ENCODE data around the gene PIK3IP1. TPM values are rescaled to one million over a fixed set of nuclear protein-coding genes. Genes with fewer than 3 reads are reported as not detected.

Gene PIK3IP1
- total RNA-seq, 1 donor from 2014 or later = 10.3 TPM

- H3K9me3 Mint-ChIP-seq (ENCODE audit: unreplicated experiment) = no peaks in the 10 kb centered on the region
- TF ChIP-seq CTCF (IDR thresholded peaks at IDR 0.05) = no peak
- no peaks in the 10 kb centered on the region for H3K27me3 Mint-ChIP-seq (ENCODE audit: unreplicated experiment)
- no peaks in the 10 kb centered on the region for H3K4me1 Mint-ChIP-seq (ENCODE audit: unreplicated experiment)
- H3K36me3 Mint-ChIP-seq (ENCODE audit: unreplicated experiment) = peaks cover 25% of the 10 kb centered on the region
- H3K4me3 Mint-ChIP-seq (ENCODE audit: unreplicated experiment) = no peak overlapping the region
- no peak for DNase-seq (ENCODE audit: extremely low spot score, unreplicated experiment)
- no peak overlapping the region for H3K27ac Mint-ChIP-seq (ENCODE audit: unreplicated experiment)
These were observed 12.3 kb downstream of the PIK3IP1 start for GRCh38 chr22:31279821-31280505.

GRCh38 chr22:31279327-31279669 is 13.0 kb downstream of the PIK3IP1 start:
- TF ChIP-seq CTCF (IDR thresholded peaks at IDR 0.05) = no peak

GRCh38 chr22:31278626-31279326 is 13.5 kb downstream of the PIK3IP1 start:
- no peak for TF ChIP-seq CTCF (IDR thresholded peaks at IDR 0.05)
- Mint-ChIP-seq H3K36me3 (ENCODE audit: unreplicated experiment) (peaks cover 34% of the 10 kb centered on the region), H3K27me3 (ENCODE audit: unreplicated experiment) (no peaks in the 10 kb centered on the region), H3K27ac (ENCODE audit: unreplicated experiment) (no peak overlapping the region), H3K9me3 (ENCODE audit: unreplicated experiment) (no peaks in the 10 kb centered on the region), H3K4me1 (ENCODE audit: unreplicated experiment) (no peaks in the 10 kb centered on the region), H3K4me3 (ENCODE audit: unreplicated experiment) (no peak overlapping the region)
- DNase-seq (ENCODE audit: extremely low spot score, unreplicated experiment) = no peak

More at GRCh38 chr22:31279327-31279669, 13.0 kb downstream of the PIK3IP1 start:
- Mint-ChIP-seq H3K4me1 (ENCODE audit: unreplicated experiment) (no peaks in the 10 kb centered on the region), H3K27me3 (ENCODE audit: unreplicated experiment) (no peaks in the 10 kb centered on the region), H3K4me3 (ENCODE audit: unreplicated experiment) (no peak overlapping the region), H3K36me3 (ENCODE audit: unreplicated experiment) (peaks cover 30% of the 10 kb centered on the region), H3K27ac (ENCODE audit: unreplicated experiment) (no peak overlapping the region), H3K9me3 (ENCODE audit: unreplicated experiment) (no peaks in the 10 kb centered on the region)
- DNase-seq (ENCODE audit: extremely low spot score, unreplicated experiment) = no peak

GRCh38 chr22:31278151-31278621 is 14.1 kb downstream of the PIK3IP1 start:
- no peaks in the 10 kb centered on the region for H3K27me3 Mint-ChIP-seq (ENCODE audit: unreplicated experiment)
- no peak overlapping the region for H3K27ac Mint-ChIP-seq (ENCODE audit: unreplicated experiment)
- H3K4me3 Mint-ChIP-seq (ENCODE audit: unreplicated experiment) = no peak overlapping the region
- no peak for TF ChIP-seq CTCF (IDR thresholded peaks at IDR 0.05)
- H3K36me3 Mint-ChIP-seq (ENCODE audit: unreplicated experiment) = peaks cover 34% of the 10 kb centered on the region
- no peaks in the 10 kb centered on the region for H3K4me1 Mint-ChIP-seq (ENCODE audit: unreplicated experiment)
- H3K9me3 Mint-ChIP-seq (ENCODE audit: unreplicated experiment) = no peaks in the 10 kb centered on the region
- no peak for DNase-seq (ENCODE audit: extremely low spot score, unreplicated experiment)

- Mint-ChIP-seq H3K4me1 (ENCODE audit: unreplicated experiment) (no peaks in the 10 kb centered on the region), H3K27ac (ENCODE audit: unreplicated experiment) (no peak overlapping the region), H3K36me3 (ENCODE audit: unreplicated experiment) (peaks cover 36% of the 10 kb centered on the region), H3K27me3 (ENCODE audit: unreplicated experiment) (no peaks in the 10 kb centered on the region), H3K4me3 (ENCODE audit: unreplicated experiment) (no peak overlapping the region), H3K9me3 (ENCODE audit: unreplicated experiment) (no peaks in the 10 kb centered on the region)
- no peak for TF ChIP-seq CTCF (IDR thresholded peaks at IDR 0.05)
- DNase-seq (ENCODE audit: extremely low spot score, unreplicated experiment) = no peak
These were observed 14.5 kb downstream of the PIK3IP1 start for GRCh38 chr22:31277741-31278140.

Measured in osteocyte (in vitro differentiated cells).